ENCODE results near the gene E2F6.
A peak's percentile ranks its signal among the peaks of the same experiment; 100 is the strongest.

Gene E2F6

GRCh38 chr2:11465485-11466306 lies at the start of gene E2F6 (continued):
- peak; percentile 76 for TF ChIP-seq ZNF362 (tag by site-specific recombination; IDR thresholded peaks at IDR 0.05)
- TF ChIP-seq ZNF777 (tag by site-specific recombination; IDR thresholded peaks at IDR 0.05; ENCODE audit: borderline replicate concordance), result peak; percentile 88; the same call in 1 of the 2 replicates
- no peak for TF ChIP-seq ZNF610 (tag by site-specific recombination; IDR thresholded peaks at IDR 0.05; ENCODE audit: borderline replicate concordance)
- TF ChIP-seq PRDM4 (tag by site-specific recombination; IDR thresholded peaks at IDR 0.05), result peak; percentile 26; the same call in 1 of the 2 replicates
- 0 out of 2 replicates have a peak, but pooled peaks have one; percentile 40 for TF ChIP-seq YY2 (tag by site-specific recombination; IDR thresholded peaks at IDR 0.05)
- TF ChIP-seq MYNN (tag by site-specific recombination; IDR thresholded peaks at IDR 0.05; ENCODE audit: borderline replicate concordance), result 0 out of 2 replicates have a peak, but pooled peaks have one; percentile 19
- TF ChIP-seq CTCF (tag by site-specific recombination; IDR thresholded peaks at IDR 0.05), result 0 out of 2 replicates have a peak, but pooled peaks have one; percentile 27
- TF ChIP-seq ZFP69B (tag by site-specific recombination; IDR thresholded peaks at IDR 0.05), result peak; percentile 65
- peak; percentile 70; the same call in 1 of the 2 replicates for TF ChIP-seq PBX3 (CRISPR knock-in tag; IDR thresholded peaks at IDR 0.05)
- peak; percentile 72 for TF ChIP-seq SP7 (tag by site-specific recombination; IDR thresholded peaks at IDR 0.05)
- peak; percentile 74; the same call in 1 of the 2 replicates for TF ChIP-seq ZBTB44 (tag by site-specific recombination; IDR thresholded peaks at IDR 0.05)
- TF ChIP-seq ZNF324 (tag by site-specific recombination; IDR thresholded peaks at IDR 0.05), result peak; percentile 22
- TF ChIP-seq ZNF2 (tag by site-specific recombination; IDR thresholded peaks at IDR 0.05), result no peak; the same call in 1 of the 2 replicates
- no peak for TF ChIP-seq ZNF555 (tag by site-specific recombination; conservative IDR thresholded peaks at IDR 0.05)
- TF ChIP-seq ZIC2 (tag by site-specific recombination; IDR thresholded peaks at IDR 0.05), result peak; percentile 20; the same call in 1 of the 2 replicates
- TF ChIP-seq ZBTB17 (tag by site-specific recombination; IDR thresholded peaks at IDR 0.05), result peak; percentile 86
- peak; percentile 76 for TF ChIP-seq ZBTB10 (tag by site-specific recombination; IDR thresholded peaks at IDR 0.05)
- TF ChIP-seq ZNF76 (tag by site-specific recombination; IDR thresholded peaks at IDR 0.05; ENCODE audit: borderline replicate concordance, low read depth), result peak; percentile 59
- no peak for TF ChIP-seq ZNF132 (tag by site-specific recombination; IDR thresholded peaks at IDR 0.05; ENCODE audit: borderline replicate concordance)
- TF ChIP-seq ZNF398 (tag by site-specific recombination; IDR thresholded peaks at IDR 0.05), result 0 out of 2 replicates have a peak, but pooled peaks have one; percentile 30
- TF ChIP-seq ZFHX2 (tag by site-specific recombination; conservative IDR thresholded peaks at IDR 0.05), result peak; percentile 83
- TF ChIP-seq ZNF580 (tag by site-specific recombination; IDR thresholded peaks at IDR 0.05), result 0 out of 2 replicates have a peak, but pooled peaks have one; percentile 9

All from HEK293 (cell line).